ENCODE measurements around the gene MAPK8.
A peak's percentile ranks its signal among the peaks of the same experiment; 100 is the strongest.
"Not testable (repeated sequence)": the region's sequence is repeated elsewhere in the genome, so short reads cannot be mapped to it uniquely, and the experiment has no call there.

MAPK8 gene

GRCh38 chr10:48400850-48401220 lies 94.4 kb downstream of the MAPK8 start:
- no peak for DNase-seq
- in situ Hi-C loops (cut with MboI; ENCODE audit: low pct_unique_long_range_greater_than_20kb, low sequenced_read_pairs) = no loop called here

GRCh38 chr10:48404646-48405045 lies 98.2 kb downstream of the MAPK8 start:
- DNase-seq = no peak
- in situ Hi-C loops (cut with MboI; ENCODE audit: low pct_unique_long_range_greater_than_20kb, low sequenced_read_pairs) = no loop called here

- no peak for DNase-seq
- in situ Hi-C loops (cut with MboI; ENCODE audit: low pct_unique_long_range_greater_than_20kb, low sequenced_read_pairs) = no loop called here
Measured at GRCh38 chr10:48406204-48406603, 99.7 kb downstream of the MAPK8 start.

GRCh38 chr10:48406658-48407057 lies 100.2 kb downstream of the MAPK8 start:
- in situ Hi-C loops (cut with MboI; ENCODE audit: low pct_unique_long_range_greater_than_20kb, low sequenced_read_pairs) = no loop called here
- no peak for DNase-seq

DNA sequence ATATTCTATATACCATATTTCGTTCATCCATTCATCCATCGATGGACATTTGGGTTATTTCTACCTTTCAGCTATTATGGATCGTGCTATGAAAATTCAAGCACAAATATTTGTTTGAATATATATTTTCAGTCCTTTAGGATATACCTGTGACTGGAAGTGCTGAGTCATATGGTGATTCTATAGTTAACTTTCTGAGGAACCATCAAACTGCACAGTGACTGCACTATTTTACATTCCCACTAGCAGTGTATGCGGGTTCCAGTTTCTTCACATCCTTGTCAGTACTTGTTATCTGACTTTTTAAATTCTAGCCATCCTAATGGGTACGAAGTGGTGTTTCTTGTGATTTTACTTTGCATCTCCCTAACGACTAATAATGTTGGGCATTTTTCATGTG lies 104.0 kb downstream of the MAPK8 start:
- in situ Hi-C loops (cut with MboI; ENCODE audit: low pct_unique_long_range_greater_than_20kb, low sequenced_read_pairs) = no loop called here
- no peak for DNase-seq

GRCh38 chr10:48411510-48411909 lies 105.0 kb downstream of the MAPK8 start:
- DNase-seq = no peak
- in situ Hi-C loops (cut with MboI; ENCODE audit: low pct_unique_long_range_greater_than_20kb, low sequenced_read_pairs) = no loop called here

- no peak for DNase-seq
- in situ Hi-C loops (cut with MboI; ENCODE audit: low pct_unique_long_range_greater_than_20kb, low sequenced_read_pairs) = no loop called here
Measured at GRCh38 chr10:48412081-48412480, 105.6 kb downstream of the MAPK8 start.

DNA sequence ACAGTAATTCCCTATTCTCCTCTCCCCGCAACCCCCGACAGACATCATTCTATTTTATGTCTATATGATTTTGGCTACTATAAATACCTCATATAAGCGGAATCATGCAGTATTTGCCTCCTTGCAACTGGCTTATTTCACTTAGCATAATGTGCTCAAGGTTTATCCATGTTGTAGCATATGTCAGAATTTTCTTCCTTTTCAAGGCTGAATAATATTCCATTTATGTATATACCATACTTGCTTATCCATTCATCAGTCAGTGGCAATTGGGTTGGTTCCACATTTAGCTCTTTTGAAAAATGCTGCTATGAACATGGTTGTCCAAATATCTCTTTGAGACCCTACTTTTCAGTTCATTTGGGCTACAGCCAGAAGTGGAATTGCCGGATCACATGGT lies 106.5 kb downstream of the MAPK8 start:
- in situ Hi-C loops (cut with MboI; ENCODE audit: low pct_unique_long_range_greater_than_20kb, low sequenced_read_pairs) = no loop called here
- no peak for DNase-seq

DNA sequence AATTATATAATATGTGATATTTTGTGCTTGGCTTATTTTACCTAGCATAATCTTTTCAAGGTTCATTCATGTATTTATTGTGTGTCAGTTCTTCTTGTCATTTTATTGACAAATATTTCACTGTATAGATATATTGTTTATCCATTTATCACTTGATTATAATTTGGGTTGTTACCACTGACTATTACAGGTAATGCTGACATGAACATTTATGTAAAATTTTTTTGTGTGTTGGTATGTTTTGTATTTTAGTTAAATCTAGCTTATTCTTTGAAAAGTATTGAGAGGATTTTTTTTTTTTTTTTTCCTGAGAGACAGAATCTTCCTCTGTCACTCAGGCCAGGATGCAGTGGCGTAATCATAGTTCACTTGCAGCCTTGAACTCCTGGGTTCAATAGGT lies 107.7 kb downstream of the MAPK8 start:
- in situ Hi-C loops (cut with MboI; ENCODE audit: low pct_unique_long_range_greater_than_20kb, low sequenced_read_pairs) = no loop called here

DNA sequence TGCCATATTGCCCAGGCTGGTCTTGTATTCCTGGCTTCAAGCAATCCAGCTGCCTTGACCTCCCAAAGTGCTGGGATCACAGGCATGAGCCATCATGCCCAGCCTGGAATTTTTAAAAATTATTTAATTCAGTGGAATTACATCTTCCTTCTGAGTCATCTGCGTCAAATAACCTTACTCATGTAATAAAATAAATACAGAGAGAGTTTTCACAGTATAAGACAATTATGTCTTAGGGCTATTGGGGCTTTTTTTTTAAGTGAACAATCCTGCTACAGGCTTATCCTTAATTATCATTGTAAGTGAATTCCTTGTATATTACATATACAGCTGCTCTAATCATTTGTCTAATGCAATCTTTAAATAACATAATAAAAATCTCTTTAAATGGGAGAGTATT lies 108.3 kb downstream of the MAPK8 start:
- in situ Hi-C loops (cut with MboI; ENCODE audit: low pct_unique_long_range_greater_than_20kb, low sequenced_read_pairs) = no loop called here
- no peak for DNase-seq

More for the DNA sequence above, 107.7 kb downstream of the MAPK8 start:
- DNase-seq = no peak

- no peak for DNase-seq
- in situ Hi-C loops (cut with MboI; ENCODE audit: low pct_unique_long_range_greater_than_20kb, low sequenced_read_pairs) = no loop called here
Measured at GRCh38 chr10:48416584-48417232, 110.2 kb downstream of the MAPK8 start.

GRCh38 chr10:48417374-48417773 lies 110.9 kb downstream of the MAPK8 start:
- in situ Hi-C loops (cut with MboI; ENCODE audit: low pct_unique_long_range_greater_than_20kb, low sequenced_read_pairs) = no loop called here
- no peak for DNase-seq

- in situ Hi-C loops (cut with MboI; ENCODE audit: low pct_unique_long_range_greater_than_20kb, low sequenced_read_pairs) = no loop called here
- peak; percentile 23 for DNase-seq
Measured at GRCh38 chr10:48418189-48418788, 111.8 kb downstream of the MAPK8 start.

- DNase-seq = no peak
- in situ Hi-C loops (cut with MboI; ENCODE audit: low pct_unique_long_range_greater_than_20kb, low sequenced_read_pairs) = no loop called here
Measured at GRCh38 chr10:48419714-48420113, 113.2 kb downstream of the MAPK8 start.

DNA sequence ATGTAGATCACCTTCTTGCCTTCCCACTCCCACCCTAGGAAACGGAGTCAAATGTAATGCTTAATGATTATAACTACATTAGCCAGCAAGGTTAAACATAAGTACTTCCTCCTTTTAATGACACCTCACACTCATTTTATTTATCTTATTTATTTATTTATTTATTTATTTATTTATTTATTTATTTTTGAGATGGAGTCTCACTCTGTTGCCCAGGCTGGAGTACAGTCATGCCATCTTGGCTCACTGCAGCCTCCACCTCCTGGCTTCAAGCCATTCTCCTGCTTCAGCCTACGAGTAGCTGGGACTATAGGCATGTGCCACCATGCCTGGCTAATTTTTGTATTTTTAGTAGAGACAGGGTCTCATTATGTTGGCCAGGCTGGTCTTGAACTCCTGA lies 115.4 kb downstream of the MAPK8 start:
- in situ Hi-C loops (cut with MboI; ENCODE audit: low pct_unique_long_range_greater_than_20kb, low sequenced_read_pairs); DNase-seq: not testable (repeated sequence)

DNA sequence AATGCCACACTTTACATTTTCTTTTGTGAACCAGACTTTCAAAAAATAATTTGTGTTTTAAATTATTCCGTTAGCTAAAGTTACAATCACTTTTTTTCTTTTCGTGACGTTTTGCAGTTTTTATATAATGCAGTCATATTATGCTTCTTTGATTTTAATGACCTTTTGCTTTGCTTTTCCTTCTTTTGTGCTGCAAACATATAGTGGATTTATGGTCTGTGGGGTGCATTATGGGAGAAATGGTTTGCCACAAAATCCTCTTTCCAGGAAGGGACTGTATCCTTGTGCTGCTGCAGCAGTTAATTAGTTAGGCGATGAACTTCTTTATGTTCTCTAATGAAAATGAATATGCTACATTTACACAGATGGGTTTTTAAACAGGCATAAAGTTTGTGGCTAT lies 117.4 kb downstream of the MAPK8 start:
- DNase-seq = no peak
- in situ Hi-C loops (cut with MboI; ENCODE audit: low pct_unique_long_range_greater_than_20kb, low sequenced_read_pairs) = no loop called here

GRCh38 chr10:48428896-48429295 lies 122.4 kb downstream of the MAPK8 start:
- DNase-seq = no peak
- in situ Hi-C loops (cut with MboI; ENCODE audit: low pct_unique_long_range_greater_than_20kb, low sequenced_read_pairs) = no loop called here

DNA sequence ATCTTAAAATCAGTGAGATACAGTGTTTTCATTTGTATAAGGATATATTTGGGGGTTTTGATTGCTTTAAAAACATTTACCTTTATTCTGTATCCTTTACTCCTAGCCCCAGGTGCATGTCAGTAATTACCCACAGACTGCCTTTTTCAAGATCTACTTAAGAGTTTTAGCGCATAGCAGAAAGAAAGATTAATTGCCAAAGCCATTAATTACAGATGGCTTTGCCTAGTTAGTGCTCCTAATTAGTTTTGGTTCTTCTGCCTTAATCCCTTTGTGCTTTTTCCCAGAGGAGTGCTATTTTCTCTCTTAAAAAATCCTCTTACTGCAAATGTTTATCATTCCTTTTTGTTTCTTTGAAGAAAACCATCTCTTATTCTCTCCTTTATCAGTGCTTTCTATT lies 122.8 kb downstream of the MAPK8 start:
- no peak for DNase-seq
- in situ Hi-C loops (cut with MboI; ENCODE audit: low pct_unique_long_range_greater_than_20kb, low sequenced_read_pairs) = no loop called here

DNA sequence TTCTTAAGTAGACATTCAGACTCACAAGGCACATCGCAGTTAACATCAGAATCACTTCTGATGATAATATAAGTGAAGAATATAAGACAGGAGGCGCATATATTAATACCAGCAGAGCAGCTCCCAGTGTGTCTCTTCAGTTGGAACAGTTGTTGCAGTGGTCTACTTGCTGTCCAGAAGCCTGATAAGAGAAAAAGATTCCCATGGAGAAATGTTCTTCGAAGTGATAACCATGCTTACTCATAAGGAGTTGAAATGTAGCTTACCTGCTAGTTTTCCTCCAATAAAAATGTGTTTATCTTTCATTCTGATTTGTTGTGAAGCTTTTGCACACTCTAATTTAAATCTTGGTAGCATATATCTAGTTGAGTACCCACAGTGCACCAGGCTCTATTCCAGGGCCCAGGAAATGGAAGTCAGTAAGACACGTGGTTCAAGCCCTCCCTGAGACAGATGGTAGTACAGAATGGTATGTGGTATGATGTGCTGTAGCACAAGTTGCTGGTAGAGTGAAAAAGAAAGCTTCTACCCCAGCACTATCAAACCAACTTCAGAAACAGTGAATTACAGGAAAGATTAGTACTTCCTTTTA lies 124.0 kb downstream of the MAPK8 start:
- in situ Hi-C loops (cut with MboI; ENCODE audit: low pct_unique_long_range_greater_than_20kb, low sequenced_read_pairs) = no loop called here
- DNase-seq = no peak

- in situ Hi-C loops (cut with MboI; ENCODE audit: low pct_unique_long_range_greater_than_20kb, low sequenced_read_pairs) = no loop called here
- no peak for DNase-seq
Measured at GRCh38 chr10:48431871-48432270, 125.4 kb downstream of the MAPK8 start.

- DNase-seq = no peak
- in situ Hi-C loops (cut with MboI; ENCODE audit: low pct_unique_long_range_greater_than_20kb, low sequenced_read_pairs) = no loop called here
Measured at GRCh38 chr10:48437546-48437945, 131.1 kb downstream of the MAPK8 start.
